ENCODE measurements around the gene MACROH2A1. TPM values are rescaled to one million over a fixed set of nuclear protein-coding genes. Genes with fewer than 3 reads are reported as not detected.

Gene MACROH2A1
- polyA plus RNA-seq, 2 of the 4 experiments (the other 2 are of a cell fraction), result 158 to 172 TPM

GRCh38 chr5:135435467-135436330 lies 36.7 kb upstream of the MACROH2A1 start:
- POLR2A ChIA-PET, result no interaction called here
- 61% methylated on average over 5 of the region's 9 CpGs for WGBS (ENCODE audit: missing lambda C conversion rate)

More at GRCh38 chr5:135435467-135436330, 36.7 kb upstream of the MACROH2A1 start:
- TF ChIP-seq CBX8 (IDR thresholded peaks at IDR 0.05) (no peak), RAD21 (conservative IDR thresholded peaks at IDR 0.05 in 1 of 2, IDR thresholded peaks at IDR 0.05 in 1 of 2) (no peak), HES2 (IDR thresholded peaks at IDR 0.05) (no peak), KDM5A (IDR thresholded peaks at IDR 0.05) (no peak), RFX5 (IDR thresholded peaks at IDR 0.05) (no peak), JUN (IDR thresholded peaks at IDR 0.05) (no peak), ZFP36 (IDR thresholded peaks at IDR 0.05; ENCODE audit: borderline replicate concordance, partially characterized antibody) (no peak), HMGXB4 (CRISPR knock-in tag; IDR thresholded peaks at IDR 0.05; ENCODE audit: borderline replicate concordance) (no peak), POLR2AphosphoS2 (conservative IDR thresholded peaks at IDR 0.05; ENCODE audit: low read length) (no peak), ZNF302 (CRISPR knock-in tag; IDR thresholded peaks at IDR 0.05) (no peak), RCOR1 (IDR thresholded peaks at IDR 0.05; ENCODE audit: low read depth, low read length) (no peak), PBX3 (IDR thresholded peaks at IDR 0.05) (no peak), HEYL (CRISPR knock-in tag; IDR thresholded peaks at IDR 0.05) (no peak), ELK1 (IDR thresholded peaks at IDR 0.05; ENCODE audit: low read depth, low read length) (no peak), ZSCAN20 (CRISPR knock-in tag; IDR thresholded peaks at IDR 0.05) (no peak), BCL3 (IDR thresholded peaks at IDR 0.05) (no peak), ESRRA (IDR thresholded peaks at IDR 0.05; ENCODE audit: borderline replicate concordance, low read length) (no peak), MAX (IDR thresholded peaks at IDR 0.05) (no peak)
- no peak for DNase-seq (ENCODE audit: low read depth in 1 of 2, low spot score in 1 of 2)
- Histone ChIP-seq H3K27ac (no peak overlapping the region), H3K4me2 (no peak overlapping the region), H3K4me3 (no peak overlapping the region), H3K4me1 (no peaks in the 10 kb centered on the region), H3K9me3 (no peaks in the 10 kb centered on the region)
- no peak for FAIRE-seq
- CTCF ChIA-PET, result interaction anchor here (1.7 to 3.4 kb wide), 3 partner anchors 10 to 30 kb away, joined by 5 to 14 read pairs (median 6); partner anchors contain the start of gene DCANP1
- no peak; a peak in 1 of 6 replicates for ATAC-seq
